ENCODE data around the gene REV3L. TPM values are rescaled to one million over a fixed set of nuclear protein-coding genes. Genes with fewer than 3 reads are reported as not detected.

Gene REV3L
- total and polyA plus RNA-seq, 2 of the 8 experiments (the other 6 are each of a cell fraction or from before 2014, with no cell fraction given) = 2.1 to 6.6 TPM

GRCh38 chr6:111263837-111264236, 219.2 kb downstream of the REV3L start:
- Histone ChIP-seq H3K9ac (replicated peaks in 1 of 4; ENCODE audit: extremely low read depth in 1 of 4, low read depth in 3 of 4, low read length in 3 of 4) (no peak overlapping the region), H3K79me1 (ENCODE audit: low read depth, low read length) (no peaks in the 10 kb centered on the region; the same call in 1 of the 2 replicates), H4K8ac (ENCODE audit: extremely low read depth, insufficient read depth, low read length) (no peak overlapping the region), H3K23me2 (ENCODE audit: low read depth, low read length) (peaks cover 3% of the 10 kb centered on the region; the same call in 1 of the 2 replicates), H4K20me1 (replicated peaks in 1 of 2; ENCODE audit: control insufficient read depth in 1 of 2, insufficient read depth in 2 of 2, low read length in 2 of 2) (peaks cover 0 to 4% of the 10 kb centered on the region in 2 experiments), H3K4me1 (replicated peaks in 1 of 4; ENCODE audit: control insufficient read depth in 3 of 4, insufficient read depth in 4 of 4, low read length in 3 of 4) (peaks cover 0 to 4% (median 0%) of the 10 kb centered on the region in 4 experiments; a peak in 1 of 7 replicates), H3K56ac (replicated peaks; ENCODE audit: insufficient read length, low read depth, low read length) (no peak overlapping the region), H3K27me3 (replicated peaks in 1 of 4; ENCODE audit: control insufficient read depth in 3 of 4, extremely low read depth in 1 of 4, insufficient read depth in 3 of 4, low read length in 3 of 4) (no peaks in the 10 kb centered on the region), H3K27ac (ENCODE audit: low read depth, low read length) (no peak overlapping the region), H4K91ac (replicated peaks; ENCODE audit: insufficient read length, low read length) (no peak overlapping the region), H3K79me2 (ENCODE audit: control insufficient read depth in 1 of 2, insufficient read depth in 2 of 2, low read length in 2 of 2) (peaks cover 6 to 34% of the 10 kb centered on the region in 2 experiments; a peak in 3 of 4 replicates), H3K4me3 (ENCODE audit: extremely low read depth in 1 of 4, insufficient read depth in 2 of 4, low read depth in 3 of 4, low read length in 4 of 4) (no peak overlapping the region), H3K18ac (ENCODE audit: extremely low read depth, low read length) (no peak overlapping the region), H2AK5ac (ENCODE audit: low read depth, low read length) (no peak overlapping the region), H4K5ac (ENCODE audit: insufficient read length, low read depth, low read length) (no peak overlapping the region), H2AFZ (ENCODE audit: low read length) (no peak overlapping the region), H3K4me2 (ENCODE audit: insufficient read depth in 1 of 2, low read depth in 2 of 2, low read length in 2 of 2) (no peak overlapping the region), H2BK12ac (ENCODE audit: low read depth, low read length) (no peak overlapping the region), H2BK15ac (ENCODE audit: low read length) (no peak overlapping the region), H3K23ac (ENCODE audit: insufficient read length) (no peak overlapping the region), H3K14ac (ENCODE audit: insufficient read length) (no peak overlapping the region), H3K4ac (replicated peaks; ENCODE audit: insufficient read length, low read depth, low read length) (no peak overlapping the region), H2BK5ac (ENCODE audit: low read depth, low read length) (no peak overlapping the region), H3K36me3 (ENCODE audit: control insufficient read depth in 2 of 4, insufficient read depth in 4 of 4, low read length in 3 of 4) (peaks cover 9 to 44% (median 24%) of the 10 kb centered on the region in 4 experiments), H2BK20ac (ENCODE audit: low read length) (no peak overlapping the region), H3K9me3 (ENCODE audit: insufficient read depth in 2 of 2, low read depth in 1 of 2, low read length in 1 of 2) (no peaks in the 10 kb centered on the region), H2BK120ac (replicated peaks; ENCODE audit: low read depth, low read length) (no peak overlapping the region)
- FAIRE-seq = no peak
- CTCF ChIA-PET (ENCODE audit: partially characterized antibody) = interaction anchor here (0.5 kb wide), 1 partner anchor 273 kb away, joined by 3 read pairs; no protein-coding TSS in a partner anchor
- TF ChIP-seq POU5F1 (IDR thresholded peaks at IDR 0.05; ENCODE audit: low read depth, low read length) = no peak
- no peak for TF ChIP-seq RXRA (IDR thresholded peaks at IDR 0.05; ENCODE audit: insufficient read depth, low read depth, low read length)
- TF ChIP-seq CHD1 (IDR thresholded peaks at IDR 0.05; ENCODE audit: low read depth, low read length) = no peak
- TF ChIP-seq JUND (IDR thresholded peaks at IDR 0.05; ENCODE audit: low read length) = no peak
- no peak for TF ChIP-seq CBX5 (IDR thresholded peaks at IDR 0.05; ENCODE audit: low read depth, low read length)
- TF ChIP-seq MAFK (IDR thresholded peaks at IDR 0.05; ENCODE audit: low read depth, low read length) = no peak
- no peak for TF ChIP-seq SIRT6 (IDR thresholded peaks at IDR 0.05; ENCODE audit: low read length)
- no peak for TF ChIP-seq SP1 (IDR thresholded peaks at IDR 0.05; ENCODE audit: low read depth, low read length)
- no peak for TF ChIP-seq CEBPB (IDR thresholded peaks at IDR 0.05; ENCODE audit: low read depth, low read length)
- no peak for TF ChIP-seq POLR2A (IDR thresholded peaks at IDR 0.05; ENCODE audit: control extremely low read depth in 1 of 2, low read depth in 2 of 2, low read length in 2 of 2)
- no peak for TF ChIP-seq ZNF274 (IDR thresholded peaks at IDR 0.05; ENCODE audit: borderline replicate concordance, extremely low read depth, low read length)
- POLR2A ChIA-PET (ENCODE audit: partially characterized antibody) = no interaction called here
- WGBS, 2 experiments (ENCODE audit: extremely low coverage in 1 of 2, insufficient coverage in 1 of 2, insufficient read length in 1 of 2, insufficient replicate concordance in 2 of 2, low coverage in 1 of 2, low lambda C conversion rate in 2 of 2, missing lambda C conversion rate in 1 of 2) = 95% methylated on average over 4 of the region's 4 CpGs; no CpG with 5 or more reads in 1 of the 2 experiments
- DNase-seq (ENCODE audit: low read depth in 1 of 2, low spot score in 2 of 2) = no peak

Measured in H1 (cell line).